SW 1271 (cell line): ENCODE measurements around the gene SCN7A.
"Not testable (repeated sequence)": the region's sequence is repeated elsewhere in the genome, so short reads cannot be mapped to it uniquely, and the experiment has no call there.

Source experiments
- DNase-seq, 2 experiments: peaks; one replicate each; lab custom pipeline; 2025; lab: John Stamatoyannopoulos, UW

SCN7A gene

GRCh38 chr2:166454006-166454595 is 39.9 kb downstream of the SCN7A start:
- DNase-seq: no peak

GRCh38 chr2:166451468-166451867 is 42.6 kb downstream of the SCN7A start:
- DNase-seq: no peak

GRCh38 chr2:166449439-166449838 is 44.6 kb downstream of the SCN7A start:
- no peak for DNase-seq

GRCh38 chr2:166448106-166448505 is 45.9 kb downstream of the SCN7A start:
- no peak for DNase-seq

GRCh38 chr2:166444306-166444705 is 49.7 kb downstream of the SCN7A start:
- no peak for DNase-seq

- DNase-seq: no peak
Observed at GRCh38 chr2:166440313-166440712, 53.7 kb downstream of the SCN7A start.

- DNase-seq: no peak
Observed at GRCh38 chr2:166439078-166439477, 55.0 kb downstream of the SCN7A start.

GRCh38 chr2:166436976-166437375 is 57.1 kb downstream of the SCN7A start:
- DNase-seq: no peak

GRCh38 chr2:166436189-166436588 is 57.9 kb downstream of the SCN7A start:
- DNase-seq: no peak

- no peak for DNase-seq
Observed at GRCh38 chr2:166434491-166434890, 59.6 kb downstream of the SCN7A start.

- DNase-seq: no peak
Observed at GRCh38 chr2:166433457-166433856, 60.6 kb downstream of the SCN7A start.

- DNase-seq: no peak
Observed at GRCh38 chr2:166432331-166432730, 61.7 kb downstream of the SCN7A start.

- DNase-seq: no peak
Observed at GRCh38 chr2:166424841-166425240, 69.2 kb downstream of the SCN7A start.

- peak; percentile 1 to 30 for DNase-seq
Observed at GRCh38 chr2:166419616-166419934, 74.5 kb downstream of the SCN7A start.

GRCh38 chr2:166418853-166419615 is 75.0 kb downstream of the SCN7A start:
- DNase-seq: no peak

- DNase-seq: peak in 1 of 2 experiments; percentile 35
Observed at GRCh38 chr2:166417669-166418068, 76.4 kb downstream of the SCN7A start.

- no peak for DNase-seq
Observed at GRCh38 chr2:166413255-166413654, 80.8 kb downstream of the SCN7A start.

GRCh38 chr2:166411473-166412230 is 82.4 kb downstream of the SCN7A start:
- DNase-seq: no peak

- peak; percentile 57 to 63 for DNase-seq
Observed at GRCh38 chr2:166410828-166411472, 83.1 kb downstream of the SCN7A start.

GRCh38 chr2:166407746-166408145 is 86.3 kb downstream of the SCN7A start:
- not testable (repeated sequence) for DNase-seq

GRCh38 chr2:166406374-166406773 is 87.7 kb downstream of the SCN7A start:
- DNase-seq: no peak

- DNase-seq: no peak
Observed at GRCh38 chr2:166405569-166405926, 88.5 kb downstream of the SCN7A start.
